Stimulated activated CD4-positive, alpha-beta T cell treated with anti-CD3 and anti-CD28 coated beads, Interleukin-15, amount 100 ng/mL, for 1 hour (primary cell): ENCODE results near the gene MAGI2.

ENCODE experiments used
- DNase-seq, 2 donors: peaks; one replicate each; pipeline ENCODE4 v3.0.0-alpha.2; 2020; ENCODE audit warnings: low read depth in 1 of 2, low spot score in 1 of 2

The MAGI2 gene

GRCh38 chr7:78066599-78066998, 1386.9 kb downstream of the MAGI2 start:
- DNase-seq, result no peak

- DNase-seq, result no peak
These were observed 1389.7 kb downstream of the MAGI2 start for GRCh38 chr7:78063758-78064157.

- DNase-seq, result no peak
These were observed 1391.3 kb downstream of the MAGI2 start for GRCh38 chr7:78062214-78062613.

GRCh38 chr7:78057571-78057970, 1395.9 kb downstream of the MAGI2 start:
- no peak for DNase-seq

GRCh38 chr7:78055599-78055998, 1397.9 kb downstream of the MAGI2 start:
- DNase-seq, result no peak

GRCh38 chr7:78055001-78055573, 1398.4 kb downstream of the MAGI2 start:
- DNase-seq, result no peak

- DNase-seq, result no peak
These were observed 1401.4 kb downstream of the MAGI2 start for GRCh38 chr7:78052112-78052511.

GRCh38 chr7:78047800-78048199, 1405.7 kb downstream of the MAGI2 start:
- DNase-seq, result no peak

- no peak for DNase-seq
These were observed 1410.3 kb downstream of the MAGI2 start for GRCh38 chr7:78043159-78043558.

GRCh38 chr7:78041423-78041822, 1412.0 kb downstream of the MAGI2 start:
- DNase-seq, result no peak

- peak; percentile 16 to 26 for DNase-seq
These were observed 1413.4 kb downstream of the MAGI2 start for GRCh38 chr7:78039790-78040776.

- no peak for DNase-seq
These were observed 1414.9 kb downstream of the MAGI2 start for GRCh38 chr7:78038465-78039080.

- no peak for DNase-seq
These were observed 1415.9 kb downstream of the MAGI2 start for GRCh38 chr7:78037603-78038002.

GRCh38 chr7:78033410-78033809, 1420.1 kb downstream of the MAGI2 start:
- DNase-seq, result no peak

GRCh38 chr7:78026492-78026891, 1427.0 kb downstream of the MAGI2 start:
- no peak for DNase-seq

- DNase-seq, result no peak
These were observed 1428.9 kb downstream of the MAGI2 start for GRCh38 chr7:78024591-78024990.

- no peak for DNase-seq
These were observed 1430.3 kb downstream of the MAGI2 start for GRCh38 chr7:78023191-78023590.

- DNase-seq, result no peak
These were observed 1431.3 kb downstream of the MAGI2 start for GRCh38 chr7:78022165-78022564.

GRCh38 chr7:78020874-78021249, 1432.6 kb downstream of the MAGI2 start:
- DNase-seq, result no peak

GRCh38 chr7:78020136-78020873, 1433.2 kb downstream of the MAGI2 start:
- no peak for DNase-seq

- DNase-seq, result peak; percentile 17 to 33
These were observed 1433.9 kb downstream of the MAGI2 start for GRCh38 chr7:78019447-78020135.
